HEK293T (cell line): Measurements from ENCODE around the gene TGM5.

Source experiments
- ARNT ChIP-seq: fragments of 450-650 bp; IDR thresholded peaks from 2 replicates; pipeline ENCODE4 v1.6.1; 2017; ENCODE audit warnings: mild to moderate bottlenecking
- BHLHE40 ChIP-seq: fragments of 450-650 bp; IDR thresholded peaks from 2 replicates; pipeline ENCODE4 v1.6.1; 2016; ENCODE audit warnings: mild to moderate bottlenecking, moderate library complexity, borderline replicate concordance
- CTBP1 ChIP-seq: fragments of 450-650 bp; IDR thresholded peaks from 2 replicates; pipeline ENCODE4 v1.6.1; 2016; ENCODE audit warnings: borderline replicate concordance
- ELF4 ChIP-seq: fragments of 450-650 bp; IDR thresholded peaks from 2 replicates; pipeline ENCODE4 v1.6.1; 2017; ENCODE audit warnings: antibody characterized with exemption
- FOXM1 ChIP-seq: fragments of 450-650 bp; IDR thresholded peaks from 2 replicates; pipeline ENCODE4 v1.6.1; 2017; ENCODE audit warnings: mild to moderate bottlenecking, borderline replicate concordance
- LEF1 ChIP-seq: fragments of 450-650 bp; IDR thresholded peaks from 2 replicates; pipeline ENCODE4 v1.6.1; 2017; ENCODE audit warnings: mild to moderate bottlenecking, borderline replicate concordance
- NFRKB ChIP-seq: fragments of 450-650 bp; IDR thresholded peaks from 2 replicates; pipeline ENCODE4 v1.6.1; 2016; ENCODE audit warnings: mild to moderate bottlenecking, moderate library complexity
- PKNOX1 ChIP-seq: fragments of 450-650 bp; IDR thresholded peaks from 2 replicates; pipeline ENCODE4 v1.6.1; 2016
- SP1 ChIP-seq: fragments of 450-650 bp; IDR thresholded peaks from 2 replicates; pipeline ENCODE4 v1.6.1; 2017
- SUZ12 ChIP-seq: fragments of 450-650 bp; IDR thresholded peaks from 2 replicates; pipeline ENCODE4 v1.6.1; 2016; ENCODE audit warnings: mild to moderate bottlenecking
- TARDBP ChIP-seq: fragments of 450-650 bp; IDR thresholded peaks from 2 replicates; pipeline ENCODE4 v1.6.1; 2016

- TF ChIP-seq LEF1 (no peak), SP1 (no peak), TARDBP (no peak), SUZ12 (no peak), ARNT (no peak), NFRKB (no peak), ELF4 (no peak), FOXM1 (no peak), PKNOX1 (no peak), BHLHE40 (no peak), CTBP1 (no peak)
Measured at GRCh38 chr15:43225201-43225949, 41.4 kb downstream of the TGM5 start.
